Suppressor macrophage treated with lipopolysaccharide for 4 hours (primary cell): ENCODE results near the gene MTIF2.
"Not testable (repeated sequence)": the region's sequence is repeated elsewhere in the genome, so short reads cannot be mapped to it uniquely, and the experiment has no call there.

Source experiments
- DNase-seq: peaks from one replicate; pipeline ENCODE4 v3.0.0-alpha.2; 2020

The MTIF2 gene

GRCh38 chr2:55186837-55187236, 82.2 kb downstream of the MTIF2 start:
- DNase-seq: not testable (repeated sequence)
